Lower leg skin (tissue), 4 donors: Measurements from ENCODE around the gene GTF2E1. TPM values are rescaled to one million over a fixed set of nuclear protein-coding genes. Genes with fewer than 3 reads are reported as not detected.

ENCODE experiments used
- DNase-seq, 2 donors: peaks; one replicate each; pipeline ENCODE4 v3.0.0-alpha.2; 2019; ENCODE audit warnings: low spot score in 2 of 2
- H3K4me3 ChIP-seq: fragments of 200-600 bp; sonication (generic); 2 replicates; pipeline ENCODE4 v1.5.1; 2017; ENCODE audit warnings: mild to moderate bottlenecking, low read depth; ENCODE audit not compliant: poor library complexity, severe bottlenecking
- POLR2A ChIP-seq, 2 donors: fragments of 450-650 bp; IDR thresholded peaks; one replicate each; pipeline ENCODE4 v1.6.1; 2016 to 2017; ENCODE audit warnings: antibody characterized with exemption in 2 of 2, mild to moderate bottlenecking in 1 of 2, moderate library complexity in 1 of 2
- WGBS, 2 donors: methylation state at CpG; one replicate each; pipeline ENCODE4 v1.1.5; 2018; 5-methylcytosine and 5-hydroxymethylcytosine counted together
- intact Hi-C: fragments of 100-400 bp; cut with DNase I; formaldehyde crosslinking; loops from one replicate; pipeline ENCODE4 v1.15.0; 2023; ENCODE audit warnings: low total_unique reads
- total RNA-seq, 4 donors: library from RNA; depleted of rRNA; stranded (reverse); fragments of >200 nt; gene quantifications; one replicate each; pipeline ENCODE4 v1.1.0, GENCODE V29; 2016
- TF ChIP-seq, protein P1 (sequence below), 3 donors: fragments of 450-650 bp; IDR thresholded peaks; one replicate each; pipeline ENCODE4 v1.5.1; 2016; ENCODE audit warnings: antibody characterized with exemption in 3 of 3, mild to moderate bottlenecking in 3 of 3, moderate library complexity in 2 of 3

Gene GTF2E1
- 10 to 100 TPM in 3 of 4 donors, 1 to 10 TPM in 1; 7.6 to 12.5 (median 11.2) TPM for total RNA-seq

DNA sequence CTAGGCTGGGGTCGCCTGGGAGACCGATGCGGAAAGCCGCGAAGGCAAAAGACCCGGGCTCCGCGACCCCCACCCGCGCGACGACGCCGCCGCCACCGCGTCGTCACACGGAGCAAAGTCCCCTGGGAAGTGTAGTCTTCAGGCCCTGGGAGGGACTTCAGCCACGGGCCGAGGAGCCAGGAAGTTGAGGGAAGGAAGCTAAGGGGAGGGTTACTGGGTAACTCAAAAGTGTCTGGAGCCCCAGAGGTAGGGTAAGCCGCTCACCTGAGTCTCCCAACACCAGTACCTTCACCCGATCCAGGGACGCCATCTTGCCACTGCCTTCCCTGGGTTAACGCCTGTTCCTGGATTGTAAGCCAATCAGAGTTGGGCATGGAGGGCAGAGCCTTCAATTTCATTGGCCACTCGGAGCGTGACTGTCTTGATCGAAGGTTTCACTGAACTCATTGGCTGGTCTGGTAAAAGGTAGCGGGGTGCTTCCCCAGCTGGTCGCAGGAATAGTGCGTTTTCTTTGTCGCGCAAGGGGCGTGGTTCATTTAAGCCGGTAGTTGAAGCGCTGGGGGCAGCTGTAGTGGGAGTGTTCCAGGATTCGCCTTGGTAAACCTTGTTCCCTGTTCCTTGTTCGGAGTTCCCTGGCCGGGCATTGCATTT lies at the start of gene GTF2E1, which contains the start of gene RABL3:
GTF2E1 (plus strand) TSS at position 547 of the 651 bp plus-strand sequence. CDS start 7,809 bp downstream, outside the sequence.
RABL3 (minus strand) TSS at position 319 of the 651 bp plus-strand sequence; CDS start at position 310, 9 bp downstream.
- H3K4me3 ChIP-seq = peak within 1 kb of the TSS; percentile 94
- WGBS, 2 donors = 0% methylated on average over 39 of the region's 39 CpGs
- TF ChIP-seq POLR2A (IDR thresholded peaks at IDR 0.05) = no peak
- TF ChIP-seq, protein P1, sequence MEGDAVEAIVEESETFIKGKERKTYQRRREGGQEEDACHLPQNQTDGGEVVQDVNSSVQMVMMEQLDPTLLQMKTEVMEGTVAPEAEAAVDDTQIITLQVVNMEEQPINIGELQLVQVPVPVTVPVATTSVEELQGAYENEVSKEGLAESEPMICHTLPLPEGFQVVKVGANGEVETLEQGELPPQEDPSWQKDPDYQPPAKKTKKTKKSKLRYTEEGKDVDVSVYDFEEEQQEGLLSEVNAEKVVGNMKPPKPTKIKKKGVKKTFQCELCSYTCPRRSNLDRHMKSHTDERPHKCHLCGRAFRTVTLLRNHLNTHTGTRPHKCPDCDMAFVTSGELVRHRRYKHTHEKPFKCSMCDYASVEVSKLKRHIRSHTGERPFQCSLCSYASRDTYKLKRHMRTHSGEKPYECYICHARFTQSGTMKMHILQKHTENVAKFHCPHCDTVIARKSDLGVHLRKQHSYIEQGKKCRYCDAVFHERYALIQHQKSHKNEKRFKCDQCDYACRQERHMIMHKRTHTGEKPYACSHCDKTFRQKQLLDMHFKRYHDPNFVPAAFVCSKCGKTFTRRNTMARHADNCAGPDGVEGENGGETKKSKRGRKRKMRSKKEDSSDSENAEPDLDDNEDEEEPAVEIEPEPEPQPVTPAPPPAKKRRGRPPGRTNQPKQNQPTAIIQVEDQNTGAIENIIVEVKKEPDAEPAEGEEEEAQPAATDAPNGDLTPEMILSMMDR (IDR thresholded peaks at IDR 0.05) = no peak
- DNase-seq = peak; percentile 99 to 100
- intact Hi-C loops = no loop called here

GRCh38 chr3:120693439-120694171 lies 48.9 kb upstream of the GTF2E1 start:
- intact Hi-C loops = no loop called here
- no peak for DNase-seq
- H3K4me3 ChIP-seq = no peak overlapping the region
- TF ChIP-seq, protein P1 (IDR thresholded peaks at IDR 0.05) = no peak
- no peak for TF ChIP-seq POLR2A (IDR thresholded peaks at IDR 0.05)
- 93 to 94% methylated on average over 1 of the region's 1 CpG for WGBS, 2 donors

GRCh38 chr3:120699333-120699732 lies 43.2 kb upstream of the GTF2E1 start:
- no peak overlapping the region for H3K4me3 ChIP-seq
- intact Hi-C loops = no loop called here
- TF ChIP-seq POLR2A (IDR thresholded peaks at IDR 0.05) = no peak
- TF ChIP-seq, protein P1 (IDR thresholded peaks at IDR 0.05) = no peak
- no peak for DNase-seq
- WGBS, 2 donors = 77 to 78% methylated on average over 3 of the region's 3 CpGs

DNA sequence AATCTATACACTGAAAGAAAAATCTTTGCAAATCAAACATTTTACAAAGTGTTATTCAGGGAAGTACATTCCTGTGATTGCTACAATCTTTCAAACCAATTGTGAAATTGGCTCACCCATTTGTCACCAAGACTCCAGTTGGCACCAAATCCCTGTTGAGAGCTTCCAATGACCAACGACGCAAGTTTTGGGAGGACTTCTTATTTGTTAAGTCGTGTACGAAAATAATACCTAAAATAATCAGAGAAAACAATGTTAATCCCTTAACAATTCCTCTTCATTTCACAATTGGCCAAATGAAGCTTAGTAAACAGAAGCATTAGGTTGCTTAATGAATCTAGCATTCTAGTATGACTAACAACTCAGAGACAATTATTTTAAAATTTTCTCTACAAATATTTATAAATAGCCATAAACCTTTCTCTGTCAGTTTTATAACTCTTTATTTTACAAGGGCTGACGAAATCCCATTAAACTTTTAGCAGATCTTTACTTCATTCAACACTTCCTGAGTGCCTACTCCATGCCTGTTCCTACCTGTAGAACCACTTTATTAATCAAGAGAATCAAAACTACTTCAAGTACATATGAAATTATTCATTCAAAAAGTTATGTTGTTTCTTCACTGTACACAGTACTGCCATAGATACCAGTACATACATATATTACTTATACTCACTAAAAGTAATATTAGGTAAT lies 36.5 kb upstream of the GTF2E1 start:
- no peak overlapping the region for H3K4me3 ChIP-seq
- WGBS, 2 donors = 88 to 90% methylated on average over 5 of the region's 5 CpGs
- DNase-seq = no peak
- TF ChIP-seq POLR2A (IDR thresholded peaks at IDR 0.05) = no peak
- TF ChIP-seq, protein P1 (IDR thresholded peaks at IDR 0.05) = no peak
- intact Hi-C loops = no loop called here

DNA sequence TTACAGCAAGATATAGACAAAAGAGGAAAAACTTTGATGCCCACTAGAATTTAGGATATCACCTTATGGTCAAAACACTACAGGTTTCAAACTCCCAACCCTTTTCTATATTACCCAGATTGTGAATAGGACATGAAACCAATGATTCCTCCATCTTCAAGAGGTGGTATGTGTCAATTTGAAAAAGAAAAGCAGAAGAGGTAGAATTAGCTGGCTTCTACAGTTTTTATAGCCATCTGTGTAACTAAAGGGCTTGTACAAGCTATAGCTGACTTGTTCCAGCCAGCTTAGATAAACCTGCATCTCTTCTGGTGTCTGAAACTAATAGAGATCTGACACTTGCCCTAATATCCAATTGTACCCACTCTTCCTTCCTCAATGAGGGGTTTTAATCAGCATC lies 35.6 kb upstream of the GTF2E1 start:
- H3K4me3 ChIP-seq = no peak overlapping the region
- no peak for DNase-seq
- intact Hi-C loops = no loop called here
- TF ChIP-seq, protein P1 (IDR thresholded peaks at IDR 0.05) = no peak
- TF ChIP-seq POLR2A (IDR thresholded peaks at IDR 0.05) = no peak
